HepG2 (cell line): ENCODE results near the gene COPA.

ENCODE experiments used
- POLR2A ChIP-seq, 2 experiments: IDR thresholded peaks; 2 replicates each; pipeline ENCODE4 v1.6.1; 2011; ENCODE audit warnings: low read depth in 2 of 2, low read length in 2 of 2, mild to moderate bottlenecking in 1 of 2, moderate library complexity in 1 of 2; ENCODE audit not compliant: insufficient read depth in 1 of 2
- SETDB1 ChIP-seq: sonication (generic); formaldehyde crosslinking; IDR thresholded peaks from 2 replicates; pipeline ENCODE4 v1.5.1; 2020; ENCODE audit warnings: missing genetic modification reagents, mild to moderate bottlenecking, borderline replicate concordance
- ZNF510 ChIP-seq: sonication (generic); formaldehyde crosslinking; IDR thresholded peaks from 2 replicates; pipeline ENCODE4 v1.4.0; 2020; ENCODE audit warnings: low read depth, mild to moderate bottlenecking, missing genetic modification reagents

DNA sequence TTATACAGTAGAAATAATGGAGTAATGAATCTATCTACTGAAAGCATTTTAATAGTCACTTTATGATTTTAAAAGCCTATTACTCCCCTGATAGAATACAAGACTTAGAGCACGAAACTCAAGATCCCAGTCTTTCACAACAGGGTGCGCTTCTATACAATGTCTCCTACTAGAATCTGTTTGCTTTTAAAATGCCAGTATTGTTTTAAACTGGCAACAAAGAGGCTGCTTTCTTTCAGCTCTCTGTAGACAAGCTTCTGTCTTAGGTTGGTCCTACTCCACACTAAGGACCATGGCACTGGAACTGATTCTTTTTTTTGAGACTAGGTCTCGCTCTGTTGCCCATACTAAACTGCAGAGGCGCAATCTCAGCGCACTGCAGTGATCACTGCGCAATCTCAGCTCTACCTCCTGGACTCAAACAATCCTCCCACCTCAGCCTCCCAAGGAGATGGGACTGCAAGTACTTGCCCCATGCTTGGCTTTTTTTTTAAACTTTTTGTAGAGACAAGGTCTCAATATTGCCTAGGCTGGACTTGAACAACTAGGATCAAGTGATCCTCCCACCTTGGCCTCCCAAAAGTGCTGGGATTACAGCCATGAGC, 85.5 kb downstream of the COPA start:
- TF ChIP-seq POLR2A (IDR thresholded peaks at IDR 0.05; ENCODE audit: insufficient read depth in 1 of 2, low read depth in 2 of 2, low read length in 2 of 2): no peak
- no peak for TF ChIP-seq ZNF510
- no peak for TF ChIP-seq SETDB1 (CRISPR knock-in tag)
